ENCODE measurements around the gene SSR4.

Gene SSR4

DNA sequence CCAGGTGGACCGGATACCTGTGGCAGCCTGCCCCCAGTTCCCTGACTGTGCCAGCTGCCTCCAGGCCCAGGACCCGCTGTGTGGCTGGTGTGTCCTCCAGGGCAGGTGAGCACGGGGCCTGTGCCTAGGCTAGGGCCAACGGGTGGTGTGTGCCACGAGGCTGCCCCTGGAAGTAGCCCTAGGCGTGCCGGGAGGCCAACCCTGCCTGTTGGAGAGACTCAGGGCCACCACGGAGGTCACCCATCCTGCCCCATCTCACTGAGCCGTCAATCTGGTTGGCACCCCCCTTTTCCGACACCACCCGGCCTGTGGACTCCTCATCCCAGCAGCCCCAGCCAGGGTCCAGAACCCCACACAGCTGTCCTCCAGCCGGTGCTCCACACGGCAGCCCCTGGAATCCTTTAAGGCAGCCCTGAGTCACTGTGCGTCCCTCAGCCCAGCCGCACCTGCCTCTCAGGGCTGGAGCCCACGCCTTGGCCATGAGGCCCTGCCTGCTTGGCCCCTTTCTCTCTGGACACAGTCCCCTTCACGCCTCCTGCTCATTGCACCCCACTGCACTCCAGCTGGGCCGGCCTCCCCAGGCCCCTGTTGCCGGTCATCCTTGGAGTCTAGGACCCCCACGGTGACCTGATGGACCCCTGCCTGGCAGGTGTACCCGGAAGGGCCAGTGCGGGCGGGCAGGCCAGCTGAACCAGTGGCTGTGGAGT, 25.2 kb upstream of the SSR4 start:
- 88% methylated on average over 19 of the region's 23 CpGs for WGBS (ENCODE audit: insufficient coverage)
- Histone ChIP-seq H3K27me3 (replicated peaks in 2 of 5; ENCODE audit: control insufficient read depth in 4 of 5, insufficient read depth in 5 of 5, low read length in 4 of 5) (no peaks in the 10 kb centered on the region), H3K27ac (ENCODE audit: insufficient read depth in 1 of 2, low read depth in 1 of 2, low read length in 2 of 2, poor library complexity in 1 of 2, severe bottlenecking in 2 of 2) (no peak overlapping the region), H3K4me3 (ENCODE audit: control insufficient read depth in 1 of 7, extremely low read depth in 1 of 7, insufficient read depth in 4 of 7, low read depth in 2 of 7, low read length in 6 of 7) (no peak overlapping the region), H3K4me1 (ENCODE audit: control extremely low read depth in 1 of 4, control insufficient read depth in 4 of 4, insufficient read depth in 4 of 4, low read length in 3 of 4) (peaks cover 0 to 30% (median 25%) of the 10 kb centered on the region in 4 experiments), H3K9me3 (ENCODE audit: control extremely low read depth in 1 of 5, control insufficient read depth in 4 of 5, insufficient read depth in 2 of 5, low read depth in 1 of 5, low read length in 4 of 5) (no peaks in the 10 kb centered on the region), H3K36me3 (ENCODE audit: control insufficient read depth in 4 of 4, insufficient read depth in 4 of 4, low read length in 3 of 4) (no peaks in the 10 kb centered on the region)
- ChIA-PET CTCF (no interaction called here), POLR2A (no interaction called here)
- no peak for DNase-seq

DNA sequence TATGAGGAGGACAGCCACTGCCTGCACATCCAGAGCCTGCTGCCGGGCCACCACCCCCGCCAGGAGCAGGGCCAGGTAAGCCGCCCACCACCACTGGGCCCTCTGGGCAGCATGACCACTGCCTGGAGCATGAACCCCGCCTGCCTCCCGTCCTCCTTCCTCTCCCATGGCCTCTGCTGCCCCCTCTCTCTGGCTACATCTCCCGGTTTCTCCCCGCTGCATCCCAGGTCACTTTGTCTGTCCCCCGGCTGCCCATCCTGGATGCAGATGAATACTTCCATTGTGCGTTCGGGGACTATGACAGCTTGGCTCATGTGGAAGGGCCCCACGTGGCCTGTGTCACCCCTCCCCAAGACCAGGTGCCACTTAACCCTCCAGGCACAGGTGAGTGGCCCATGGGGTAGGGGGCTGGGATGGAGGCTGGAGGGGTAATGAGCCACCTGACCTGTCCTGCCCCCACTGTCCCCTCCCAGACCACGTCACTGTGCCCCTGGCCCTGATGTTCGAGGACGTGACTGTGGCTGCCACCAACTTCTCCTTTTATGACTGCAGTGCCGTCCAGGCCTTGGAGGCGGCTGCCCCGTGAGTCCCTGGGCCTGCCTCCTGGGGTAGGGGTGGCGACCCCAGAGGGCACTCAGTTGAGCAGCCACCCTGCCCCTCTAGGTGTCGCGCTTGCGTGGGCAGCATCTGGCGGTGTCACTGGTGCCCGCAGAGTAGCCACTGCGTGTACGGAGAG, 24.4 kb upstream of the SSR4 start:
- H3K27me3 ChIP-seq (replicated peaks in 2 of 5; ENCODE audit: control insufficient read depth in 4 of 5, insufficient read depth in 5 of 5, low read length in 4 of 5) = no peaks in the 10 kb centered on the region
- 89% methylated on average over 24 of the region's 25 CpGs for WGBS (ENCODE audit: insufficient coverage)
- ChIA-PET POLR2A (no interaction called here), CTCF (no interaction called here)
- no peaks in the 10 kb centered on the region for H3K9me3 ChIP-seq (ENCODE audit: control extremely low read depth in 1 of 5, control insufficient read depth in 4 of 5, insufficient read depth in 2 of 5, low read depth in 1 of 5, low read length in 4 of 5)
- H3K27ac ChIP-seq (ENCODE audit: insufficient read depth in 1 of 2, low read depth in 1 of 2, low read length in 2 of 2, poor library complexity in 1 of 2, severe bottlenecking in 2 of 2) = no peak overlapping the region
- peaks cover 0 to 29% (median 23%) of the 10 kb centered on the region in 4 experiments for H3K4me1 ChIP-seq (ENCODE audit: control extremely low read depth in 1 of 4, control insufficient read depth in 4 of 4, insufficient read depth in 4 of 4, low read length in 3 of 4)
- DNase-seq = no peak
- H3K4me3 ChIP-seq (ENCODE audit: control insufficient read depth in 1 of 7, extremely low read depth in 1 of 7, insufficient read depth in 4 of 7, low read depth in 2 of 7, low read length in 6 of 7) = no peak overlapping the region
- no peaks in the 10 kb centered on the region for H3K36me3 ChIP-seq (ENCODE audit: control insufficient read depth in 4 of 4, insufficient read depth in 4 of 4, low read length in 3 of 4)

DNA sequence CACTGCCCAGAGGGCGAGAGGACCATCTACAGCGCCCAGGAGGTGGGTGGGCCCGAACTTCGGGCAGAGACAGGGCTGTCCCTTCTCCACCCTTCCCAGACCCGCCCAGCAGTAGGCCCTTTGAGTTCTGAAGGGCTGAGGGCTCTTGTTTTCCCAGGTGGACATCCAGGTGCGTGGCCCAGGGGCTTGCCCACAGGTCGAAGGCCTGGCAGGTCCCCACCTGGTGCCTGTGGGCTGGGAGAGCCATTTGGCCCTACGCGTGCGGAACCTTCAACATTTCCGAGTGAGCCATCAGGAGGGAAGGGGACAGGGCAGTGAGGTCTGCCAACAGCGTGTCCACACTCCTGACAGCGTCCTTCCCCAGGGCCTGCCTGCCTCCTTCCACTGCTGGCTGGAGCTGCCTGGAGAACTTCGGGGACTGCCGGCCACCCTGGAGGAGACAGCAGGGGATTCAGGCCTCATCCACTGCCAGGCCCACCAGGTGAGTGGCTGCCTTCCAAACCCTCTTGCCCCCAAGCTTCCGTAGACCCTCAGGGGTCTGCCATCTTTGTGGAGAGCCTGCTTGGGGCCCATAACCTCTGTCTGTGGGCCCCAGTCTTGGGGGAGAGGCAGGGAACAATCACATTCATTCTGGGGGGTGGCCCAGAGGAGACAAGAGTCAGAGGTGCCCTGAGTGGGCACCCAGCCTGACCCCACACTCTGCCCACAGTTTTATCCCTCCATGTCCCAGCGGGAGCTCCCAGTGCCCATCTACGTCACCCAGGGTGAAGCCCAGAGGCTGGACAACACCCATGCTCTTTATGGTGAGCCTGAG, 23.7 kb upstream of the SSR4 start:
- CTCF ChIA-PET = no interaction called here
- no peaks in the 10 kb centered on the region for H3K27me3 ChIP-seq (replicated peaks in 2 of 5; ENCODE audit: control insufficient read depth in 4 of 5, insufficient read depth in 5 of 5, low read length in 4 of 5)
- no peaks in the 10 kb centered on the region for H3K36me3 ChIP-seq (ENCODE audit: control insufficient read depth in 4 of 4, insufficient read depth in 4 of 4, low read length in 3 of 4)
- 97% methylated on average over 18 of the region's 18 CpGs for WGBS (ENCODE audit: insufficient coverage)
- H3K4me3 ChIP-seq (ENCODE audit: control insufficient read depth in 1 of 7, extremely low read depth in 1 of 7, insufficient read depth in 4 of 7, low read depth in 2 of 7, low read length in 6 of 7) = no peak overlapping the region
- H3K9me3 ChIP-seq (ENCODE audit: control extremely low read depth in 1 of 5, control insufficient read depth in 4 of 5, insufficient read depth in 2 of 5, low read depth in 1 of 5, low read length in 4 of 5) = no peaks in the 10 kb centered on the region
- no peak for DNase-seq
- H3K4me1 ChIP-seq (ENCODE audit: control extremely low read depth in 1 of 4, control insufficient read depth in 4 of 4, insufficient read depth in 4 of 4, low read length in 3 of 4) = peaks cover 0 to 21% (median 17%) of the 10 kb centered on the region in 4 experiments
- POLR2A ChIA-PET = no interaction called here
- H3K27ac ChIP-seq (ENCODE audit: insufficient read depth in 1 of 2, low read depth in 1 of 2, low read length in 2 of 2, poor library complexity in 1 of 2, severe bottlenecking in 2 of 2) = no peak overlapping the region

DNA sequence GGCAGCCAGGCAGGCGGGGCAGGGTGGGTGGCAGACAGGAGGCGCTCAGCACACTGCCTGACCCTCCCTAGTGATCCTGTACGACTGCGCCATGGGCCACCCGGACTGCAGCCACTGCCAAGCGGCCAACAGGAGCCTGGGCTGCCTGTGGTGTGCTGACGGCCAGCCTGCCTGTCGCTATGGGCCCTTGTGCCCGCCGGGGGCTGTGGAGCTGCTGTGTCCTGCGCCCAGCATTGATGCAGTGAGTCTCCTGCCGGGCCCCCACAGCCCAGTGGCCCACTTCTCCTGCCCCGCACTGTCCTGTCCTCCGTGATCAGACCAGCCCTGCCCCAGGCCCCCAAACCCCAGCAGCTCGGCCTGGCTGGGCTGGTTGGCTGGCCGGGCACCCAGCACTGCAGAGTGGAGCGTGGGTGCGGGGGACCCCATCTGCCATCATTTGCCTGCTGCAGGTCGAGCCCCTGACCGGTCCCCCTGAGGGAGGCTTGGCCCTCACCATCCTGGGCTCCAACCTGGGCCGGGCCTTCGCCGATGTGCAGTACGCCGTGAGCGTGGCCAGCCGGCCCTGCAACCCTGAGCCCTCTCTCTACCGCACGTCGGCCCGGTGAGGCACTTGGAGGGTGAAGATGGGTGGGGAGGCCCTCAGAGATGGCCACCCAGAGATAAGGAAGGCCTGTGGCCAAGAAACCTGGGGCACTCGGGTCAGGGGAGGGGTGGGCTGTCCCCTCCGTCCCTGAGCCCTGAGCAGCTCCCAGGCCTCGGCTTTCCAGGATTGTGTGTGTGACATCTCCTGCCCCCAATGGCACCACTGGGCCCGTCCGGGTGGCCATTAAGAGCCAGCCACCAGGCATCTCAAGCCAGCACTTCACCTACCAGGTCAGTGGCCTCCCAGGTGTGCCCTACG, 22.8 kb upstream of the SSR4 start:
- H3K27ac ChIP-seq (ENCODE audit: insufficient read depth in 1 of 2, low read depth in 1 of 2, low read length in 2 of 2, poor library complexity in 1 of 2, severe bottlenecking in 2 of 2) = no peak overlapping the region
- no peaks in the 10 kb centered on the region for H3K9me3 ChIP-seq (ENCODE audit: control extremely low read depth in 1 of 5, control insufficient read depth in 4 of 5, insufficient read depth in 2 of 5, low read depth in 1 of 5, low read length in 4 of 5)
- no peaks in the 10 kb centered on the region for H3K27me3 ChIP-seq (replicated peaks in 2 of 5; ENCODE audit: control insufficient read depth in 4 of 5, insufficient read depth in 5 of 5, low read length in 4 of 5)
- H3K36me3 ChIP-seq (ENCODE audit: control insufficient read depth in 4 of 4, insufficient read depth in 4 of 4, low read length in 3 of 4) = no peaks in the 10 kb centered on the region
- H3K4me1 ChIP-seq (ENCODE audit: control extremely low read depth in 1 of 4, control insufficient read depth in 4 of 4, insufficient read depth in 4 of 4, low read length in 3 of 4) = peaks cover 0 to 12% (median 8%) of the 10 kb centered on the region in 4 experiments
- 93% methylated on average over 27 of the region's 37 CpGs for WGBS (ENCODE audit: insufficient coverage)
- no peak for DNase-seq
- CTCF ChIA-PET = no interaction called here
- POLR2A ChIA-PET = no interaction called here
- H3K4me3 ChIP-seq (ENCODE audit: control insufficient read depth in 1 of 7, extremely low read depth in 1 of 7, insufficient read depth in 4 of 7, low read depth in 2 of 7, low read length in 6 of 7) = no peak overlapping the region

DNA sequence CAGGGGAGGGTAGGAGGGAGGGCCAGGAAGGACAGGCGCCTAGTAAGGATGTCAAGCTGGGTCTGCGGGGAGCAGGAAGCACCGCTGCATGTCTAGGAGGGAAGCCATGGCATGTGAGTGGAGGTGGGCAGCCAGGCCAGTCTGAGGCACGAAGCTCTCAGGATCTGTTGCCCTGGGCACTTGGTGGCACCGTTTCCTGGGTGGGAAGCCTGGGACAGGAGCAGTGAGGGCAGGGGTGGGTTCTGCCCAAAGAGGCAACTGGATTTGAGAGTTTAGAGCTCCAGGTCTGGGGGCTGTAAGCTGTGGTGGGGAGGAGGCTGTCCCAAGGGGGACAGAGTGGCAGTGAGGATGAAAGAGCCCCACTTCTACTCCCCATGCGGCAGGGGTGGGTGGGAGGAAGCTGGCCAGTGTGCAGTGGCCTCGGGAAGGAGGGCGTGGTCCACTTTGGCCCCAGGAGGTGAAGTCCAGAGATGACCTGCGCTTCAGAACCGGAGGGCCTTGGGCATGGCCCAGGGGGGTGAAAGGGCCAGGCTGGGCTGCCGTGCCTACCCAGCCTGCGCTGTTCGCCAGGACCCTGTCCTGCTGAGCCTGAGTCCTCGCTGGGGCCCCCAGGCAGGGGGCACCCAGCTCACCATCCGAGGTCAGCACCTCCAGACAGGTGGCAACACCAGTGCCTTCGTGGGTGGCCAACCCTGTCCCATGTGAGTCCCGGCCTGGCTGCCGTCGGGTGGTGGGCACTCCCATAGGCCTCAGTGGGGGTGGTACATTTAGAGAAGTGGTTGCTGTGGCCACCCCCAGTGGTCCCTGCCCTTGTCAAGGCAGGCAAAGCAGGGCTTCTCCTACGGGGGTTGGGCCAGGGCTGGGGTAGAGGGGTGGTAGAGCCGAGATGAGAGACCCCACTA, 21.9 kb upstream of the SSR4 start:
- DNase-seq = no peak
- WGBS (ENCODE audit: insufficient coverage) = 92% methylated on average over 19 of the region's 21 CpGs
- Histone ChIP-seq H3K27ac (ENCODE audit: insufficient read depth in 1 of 2, low read depth in 1 of 2, low read length in 2 of 2, poor library complexity in 1 of 2, severe bottlenecking in 2 of 2) (no peak overlapping the region), H3K9me3 (ENCODE audit: control extremely low read depth in 1 of 5, control insufficient read depth in 4 of 5, insufficient read depth in 2 of 5, low read depth in 1 of 5, low read length in 4 of 5) (no peaks in the 10 kb centered on the region), H3K4me1 (ENCODE audit: control extremely low read depth in 1 of 4, control insufficient read depth in 4 of 4, insufficient read depth in 4 of 4, low read length in 3 of 4) (peaks cover 0 to 9% (median 4%) of the 10 kb centered on the region in 4 experiments), H3K4me3 (ENCODE audit: control insufficient read depth in 1 of 7, extremely low read depth in 1 of 7, insufficient read depth in 4 of 7, low read depth in 2 of 7, low read length in 6 of 7) (no peak overlapping the region), H3K36me3 (ENCODE audit: control insufficient read depth in 4 of 4, insufficient read depth in 4 of 4, low read length in 3 of 4) (no peaks in the 10 kb centered on the region), H3K27me3 (replicated peaks in 2 of 5; ENCODE audit: control insufficient read depth in 4 of 5, insufficient read depth in 5 of 5, low read length in 4 of 5) (peaks cover 0 to 4% (median 0%) of the 10 kb centered on the region in 5 experiments)
- CTCF ChIA-PET = no interaction called here
- POLR2A ChIA-PET = no interaction called here

DNA sequence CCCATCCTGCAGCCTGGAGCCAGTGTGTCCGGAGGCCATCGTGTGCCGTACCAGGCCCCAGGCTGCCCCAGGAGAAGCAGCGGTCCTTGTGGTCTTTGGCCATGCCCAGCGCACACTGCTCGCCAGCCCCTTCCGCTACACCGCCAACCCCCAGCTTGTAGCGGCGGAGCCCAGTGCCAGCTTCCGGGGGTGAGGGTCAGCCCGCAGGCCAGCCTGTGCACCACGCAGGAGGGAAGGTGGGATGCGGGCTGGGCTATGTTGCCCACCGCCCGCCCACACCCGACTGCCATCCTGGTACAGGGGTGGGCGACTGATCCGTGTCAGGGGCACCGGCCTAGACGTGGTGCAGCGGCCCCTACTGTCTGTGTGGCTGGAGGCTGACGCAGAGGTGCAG, 21.3 kb upstream of the SSR4 start:
- WGBS (ENCODE audit: insufficient coverage) = 98% methylated on average over 17 of the region's 23 CpGs
- peaks cover 0 to 7% (median 0%) of the 10 kb centered on the region in 5 experiments for H3K27me3 ChIP-seq (replicated peaks in 2 of 5; ENCODE audit: control insufficient read depth in 4 of 5, insufficient read depth in 5 of 5, low read length in 4 of 5)
- ChIA-PET POLR2A (no interaction called here), CTCF (no interaction called here)
- no peak overlapping the region for H3K4me3 ChIP-seq (ENCODE audit: control insufficient read depth in 1 of 7, extremely low read depth in 1 of 7, insufficient read depth in 4 of 7, low read depth in 2 of 7, low read length in 6 of 7)
- no peak overlapping the region for H3K27ac ChIP-seq (ENCODE audit: insufficient read depth in 1 of 2, low read depth in 1 of 2, low read length in 2 of 2, poor library complexity in 1 of 2, severe bottlenecking in 2 of 2)
- peaks cover 0 to 6% (median 3%) of the 10 kb centered on the region in 4 experiments for H3K4me1 ChIP-seq (ENCODE audit: control extremely low read depth in 1 of 4, control insufficient read depth in 4 of 4, insufficient read depth in 4 of 4, low read length in 3 of 4)
- no peaks in the 10 kb centered on the region for H3K9me3 ChIP-seq (ENCODE audit: control extremely low read depth in 1 of 5, control insufficient read depth in 4 of 5, insufficient read depth in 2 of 5, low read depth in 1 of 5, low read length in 4 of 5)
- DNase-seq = no peak
- no peaks in the 10 kb centered on the region for H3K36me3 ChIP-seq (ENCODE audit: control insufficient read depth in 4 of 4, insufficient read depth in 4 of 4, low read length in 3 of 4)

Data from common myeloid progenitor, CD34-positive (primary cell).